Stimulated activated naive B cell treated with anti-CD40 and anti-IgM and Interleukin-4, amounts not matched to agents 10 μg/mL and 1 μg/mL and 100 μg/mL, for 72 hours (primary cell): ENCODE measurements around the gene UGT2B11.
"Not testable (repeated sequence)": the region's sequence is repeated elsewhere in the genome, so short reads cannot be mapped to it uniquely, and the experiment has no call there.

Experiments
- ATAC-seq, 2 donors: fragments of 150-1000 bp; cut with Tn5 transposase; replicated peaks; 2 replicates each; pipeline ENCODE4 v1.10.0; 2021; ENCODE audit warnings: moderate library complexity in 1 of 2
- DNase-seq: peaks from one replicate; pipeline ENCODE4 v3.0.0; 2021
- H3K27ac Mint-ChIP-seq: one replicate; pipeline ENCODE4 v1.8.0; 2022; ENCODE audit warnings: mild to moderate bottlenecking, mixed read lengths
- H3K27me3 Mint-ChIP-seq, 2 donors: one replicate each; pipeline ENCODE4 v1.8.0; 2022; ENCODE audit warnings: mixed read lengths in 2 of 2
- H3K36me3 Mint-ChIP-seq, 2 donors: one replicate each; pipeline ENCODE4 v1.8.0; 2022; ENCODE audit warnings: mixed read lengths in 2 of 2, mild to moderate bottlenecking in 1 of 2
- H3K4me1 Mint-ChIP-seq, 2 donors: one replicate each; pipeline ENCODE4 v1.8.0; 2022; ENCODE audit warnings: mixed read lengths in 2 of 2, mild to moderate bottlenecking in 1 of 2
- H3K4me3 Mint-ChIP-seq, 2 donors: one replicate each; pipeline ENCODE4 v1.8.0; 2022; ENCODE audit warnings: mild to moderate bottlenecking in 2 of 2, mixed read lengths in 2 of 2, moderate library complexity in 1 of 2
- H3K9me3 Mint-ChIP-seq, 2 donors: one replicate each; pipeline ENCODE4 v1.8.0; 2022; ENCODE audit warnings: mixed read lengths in 2 of 2, mild to moderate bottlenecking in 1 of 2

The UGT2B11 gene

GRCh38 chr4:69194166-69194565 is 20.4 kb downstream of the UGT2B11 start:
- Mint-ChIP-seq H3K4me1 (no peaks in the 10 kb centered on the region), H3K9me3 (peaks cover 7 to 8% of the 10 kb centered on the region in 2 donors), H3K27me3 (no peaks in the 10 kb centered on the region), H3K4me3 (no peak overlapping the region), H3K27ac (no peak overlapping the region), H3K36me3 (no peaks in the 10 kb centered on the region)
- ATAC-seq (no peak), DNase-seq (no peak)

- not testable (repeated sequence) for H3K27ac Mint-ChIP-seq, ATAC-seq, H3K9me3 Mint-ChIP-seq, H3K27me3 Mint-ChIP-seq, H3K4me3 Mint-ChIP-seq, H3K36me3 Mint-ChIP-seq, DNase-seq, H3K4me1 Mint-ChIP-seq
Observed at GRCh38 chr4:69191905-69192304, 22.6 kb downstream of the UGT2B11 start.

GRCh38 chr4:69190621-69191020 is 23.9 kb downstream of the UGT2B11 start:
- not testable (repeated sequence) for DNase-seq, H3K9me3 Mint-ChIP-seq, ATAC-seq, H3K36me3 Mint-ChIP-seq, H3K27ac Mint-ChIP-seq, H3K4me1 Mint-ChIP-seq, H3K27me3 Mint-ChIP-seq, H3K4me3 Mint-ChIP-seq

- not testable (repeated sequence) for H3K36me3 Mint-ChIP-seq, DNase-seq, ATAC-seq, H3K27ac Mint-ChIP-seq, H3K27me3 Mint-ChIP-seq, H3K9me3 Mint-ChIP-seq, H3K4me3 Mint-ChIP-seq
- peaks cover 2 to 10% of the 10 kb centered on the region in 2 donors for H3K4me1 Mint-ChIP-seq
Observed at GRCh38 chr4:69181519-69182169, 32.9 kb downstream of the UGT2B11 start.

GRCh38 chr4:69179817-69180216 is 34.7 kb downstream of the UGT2B11 start:
- H3K36me3 Mint-ChIP-seq, ATAC-seq, H3K9me3 Mint-ChIP-seq, H3K27ac Mint-ChIP-seq, DNase-seq, H3K4me3 Mint-ChIP-seq, H3K27me3 Mint-ChIP-seq: not testable (repeated sequence)
- H3K4me1 Mint-ChIP-seq: peaks cover 2 to 10% of the 10 kb centered on the region in 2 donors

GRCh38 chr4:69178751-69179205 is 35.8 kb downstream of the UGT2B11 start:
- H3K9me3 Mint-ChIP-seq, H3K27me3 Mint-ChIP-seq, DNase-seq, H3K36me3 Mint-ChIP-seq, H3K4me3 Mint-ChIP-seq, ATAC-seq, H3K27ac Mint-ChIP-seq: not testable (repeated sequence)
- H3K4me1 Mint-ChIP-seq: peaks cover 2 to 10% of the 10 kb centered on the region in 2 donors

GRCh38 chr4:69170233-69171134 is 44.1 kb downstream of the UGT2B11 start:
- not testable (repeated sequence) for H3K27me3 Mint-ChIP-seq, H3K4me1 Mint-ChIP-seq, H3K9me3 Mint-ChIP-seq, H3K4me3 Mint-ChIP-seq, H3K27ac Mint-ChIP-seq, H3K36me3 Mint-ChIP-seq
- ATAC-seq (peak in 1 of 2 donors; percentile 23), DNase-seq (peak; percentile 5)

GRCh38 chr4:69169171-69169570 is 45.4 kb downstream of the UGT2B11 start:
- H3K9me3 Mint-ChIP-seq, DNase-seq, H3K4me1 Mint-ChIP-seq, H3K36me3 Mint-ChIP-seq, H3K27me3 Mint-ChIP-seq, H3K4me3 Mint-ChIP-seq, ATAC-seq, H3K27ac Mint-ChIP-seq: not testable (repeated sequence)

- DNase-seq: no peak
- Mint-ChIP-seq H3K27ac (no peak overlapping the region), H3K27me3 (no peaks in the 10 kb centered on the region), H3K36me3 (no peaks in the 10 kb centered on the region), H3K4me1 (no peaks in the 10 kb centered on the region), H3K9me3 (peaks cover 0 to 4% of the 10 kb centered on the region in 2 donors), H3K4me3 (no peak overlapping the region)
- no peak for ATAC-seq
Observed at GRCh38 chr4:69167300-69167699, 47.2 kb downstream of the UGT2B11 start.

- H3K9me3 Mint-ChIP-seq, H3K36me3 Mint-ChIP-seq, H3K4me1 Mint-ChIP-seq, H3K27me3 Mint-ChIP-seq, DNase-seq, ATAC-seq, H3K27ac Mint-ChIP-seq, H3K4me3 Mint-ChIP-seq: not testable (repeated sequence)
Observed at GRCh38 chr4:69166376-69166775, 48.2 kb downstream of the UGT2B11 start.

GRCh38 chr4:69165707-69166106 is 48.8 kb downstream of the UGT2B11 start:
- not testable (repeated sequence) for H3K4me1 Mint-ChIP-seq, H3K9me3 Mint-ChIP-seq, ATAC-seq, H3K27me3 Mint-ChIP-seq, DNase-seq, H3K4me3 Mint-ChIP-seq, H3K36me3 Mint-ChIP-seq, H3K27ac Mint-ChIP-seq

- DNase-seq (no peak), ATAC-seq (no peak)
- Mint-ChIP-seq H3K9me3 (no peaks in the 10 kb centered on the region), H3K27me3 (no peaks in the 10 kb centered on the region), H3K36me3 (no peaks in the 10 kb centered on the region), H3K27ac (no peak overlapping the region), H3K4me3 (no peak overlapping the region), H3K4me1 (no peaks in the 10 kb centered on the region)
Observed at GRCh38 chr4:69156913-69157312, 57.6 kb downstream of the UGT2B11 start.

- DNase-seq (no peak), ATAC-seq (no peak)
- Mint-ChIP-seq H3K27ac (no peak overlapping the region), H3K9me3 (no peaks in the 10 kb centered on the region), H3K4me3 (no peak overlapping the region), H3K36me3 (no peaks in the 10 kb centered on the region), H3K27me3 (no peaks in the 10 kb centered on the region), H3K4me1 (no peaks in the 10 kb centered on the region)
Observed at GRCh38 chr4:69154021-69154420, 60.5 kb downstream of the UGT2B11 start.
